SIG-M5 treated with dmso at 0.1 percent for 504 hours (cell line): Measurements from ENCODE around the gene RUNX3.

Experiments used
- DNase-seq: peaks from one replicate; lab custom pipeline; 2025; ENCODE audit not compliant: unreplicated experiment; lab: John Stamatoyannopoulos, UW

RUNX3 gene

GRCh38 chr1:24963943-24964693 lies 34.0 kb upstream of the RUNX3 start:
- no peak for DNase-seq

- no peak for DNase-seq
Measured at GRCh38 chr1:24963099-24963872, 33.2 kb upstream of the RUNX3 start.

- DNase-seq: no peak
Measured at GRCh38 chr1:24961961-24962861, 32.1 kb upstream of the RUNX3 start.

- DNase-seq: no peak
Measured at GRCh38 chr1:24961334-24961733, 31.3 kb upstream of the RUNX3 start.

GRCh38 chr1:24960071-24960801 lies 30.2 kb upstream of the RUNX3 start:
- DNase-seq: peak; percentile 10

GRCh38 chr1:24959623-24959975 lies 29.5 kb upstream of the RUNX3 start:
- no peak for DNase-seq

GRCh38 chr1:24958766-24959622 lies 28.9 kb upstream of the RUNX3 start:
- DNase-seq: no peak

GRCh38 chr1:24957808-24958752 lies 28.0 kb upstream of the RUNX3 start:
- no peak for DNase-seq

GRCh38 chr1:24957016-24957807 lies 27.1 kb upstream of the RUNX3 start:
- no peak for DNase-seq

- DNase-seq: no peak
Measured at GRCh38 chr1:24955779-24956365, 25.8 kb upstream of the RUNX3 start.

GRCh38 chr1:24955161-24955560 lies 25.1 kb upstream of the RUNX3 start:
- DNase-seq: peak; percentile 76

- DNase-seq: no peak
Measured at GRCh38 chr1:24954631-24955030, 24.6 kb upstream of the RUNX3 start.

GRCh38 chr1:24954022-24954421 lies 23.9 kb upstream of the RUNX3 start:
- DNase-seq: no peak

- no peak for DNase-seq
Measured at GRCh38 chr1:24952413-24952841, 22.4 kb upstream of the RUNX3 start.

- no peak for DNase-seq
Measured at GRCh38 chr1:24951810-24952412, 21.8 kb upstream of the RUNX3 start.

GRCh38 chr1:24951337-24951736 lies 21.3 kb upstream of the RUNX3 start:
- no peak for DNase-seq

- no peak for DNase-seq
Measured at GRCh38 chr1:24949331-24949881, 19.3 kb upstream of the RUNX3 start.
